HCT116 (cell line): ENCODE measurements around the gene MNT. TPM values are rescaled to one million over a fixed set of nuclear protein-coding genes. Genes with fewer than 3 reads are reported as not detected.

Source experiments
- ATAC-seq: fragments of 200-7000 bp; cut with Tn5 transposase; 2 replicates; pipeline ENCODE4 v1.9.1; 2020; ENCODE audit warnings: mild to moderate bottlenecking, moderate library complexity
- BruUV-seq: library from RNA; stranded (reverse); fragments of 400-500 nt; replicated peaks from 2 replicates; lab custom pipeline; 2021; lab: Mats Ljungman, UMichigan
- CTCF ChIA-PET: fragments of 300-600 bp; sonication (Branson Sonifier 250); formaldehyde crosslinking; loops from one replicate; lab custom pipeline; 2021; ENCODE audit warnings: antibody characterized with exemption; lab: Charles Lee
- POLR2A ChIA-PET: fragments of 300-600, 350-600 bp; sonication (Branson Sonifier 250); formaldehyde crosslinking; loops from one replicate; lab custom pipeline; 2021; ENCODE audit warnings: antibody characterized with exemption; lab: Charles Lee
- RAD21 ChIA-PET, 2 experiments: fragments of 300-600 bp; sonication (Branson Sonifier 250); formaldehyde crosslinking; loops; one replicate each; lab custom pipeline; 2023; ENCODE audit warnings: low total read pairs in 2 of 2; ENCODE audit not compliant: uncharacterized antibody in 2 of 2, unreplicated experiment in 2 of 2, low non-redundant PET in 1 of 2; lab: Charles Lee
- DNase-seq: peaks from one replicate; pipeline ENCODE4 v3.0.0-alpha.2; 2010; ENCODE audit warnings: low read depth, low spot score
- H2AFZ ChIP-seq: fragments of 200-600 bp; shearing (Covaris generic), sonication (generic); 2 replicates; pipeline ENCODE4 v1.6.1; 2017; ENCODE audit warnings: low read depth, mixed run types, mixed read lengths, antibody characterized with exemption, low read length; ENCODE audit not compliant: poor library complexity, severe bottlenecking
- H3K27ac ChIP-seq: 2 replicates; pipeline ENCODE4 v1.5.1; 2012; ENCODE audit warnings: low read depth, low read length
- H3K27me3 ChIP-seq: fragments of 200-600 bp; sonication (generic); 2 replicates; pipeline ENCODE4 v1.6.1; 2016; ENCODE audit warnings: mixed run types, low read length, mixed read lengths; ENCODE audit not compliant: insufficient read depth
- H3K36me3 ChIP-seq, 2 experiments: fragments of 200-500 bp in 1 of 2; fragments of 200-600 bp in 1 of 2; sonication (Bioruptor generic) in 1 of 2; sonication (generic) in 1 of 2; 2 replicates each; pipeline versions ENCODE4 v1.5.1 to v1.6.1; 2014 to 2016; ENCODE audit warnings: low read length in 2 of 2, inconsistent platforms in 1 of 2, mixed read lengths in 1 of 2, mixed run types in 1 of 2; ENCODE audit not compliant: insufficient read depth in 2 of 2, control insufficient read depth in 1 of 2
- H3K4me1 ChIP-seq, 2 experiments: fragments of 200-600 bp in 1 of 2; sonication (generic) in 1 of 2; 2 replicates each; pipeline versions ENCODE4 v1.5.1 to v1.6.1; 2012 to 2017; ENCODE audit warnings: low read length in 2 of 2, inconsistent platforms in 1 of 2, mild to moderate bottlenecking in 1 of 2, mixed read lengths in 1 of 2, mixed run types in 1 of 2, moderate library complexity in 1 of 2; ENCODE audit not compliant: insufficient read depth in 2 of 2, control insufficient read depth in 1 of 2
- H3K4me2 ChIP-seq: fragments of 200-600 bp; sonication (generic); 2 replicates; pipeline ENCODE4 v1.6.1; 2017; ENCODE audit warnings: mixed run types, low read length, mixed read lengths
- H3K4me3 ChIP-seq, 2 experiments: fragments of 200-600 bp in 1 of 2; sonication (generic) in 1 of 2; replicated peaks in 1 of 2; 2 replicates each; pipeline ENCODE4 v1.5.1; 2011 to 2016; ENCODE audit warnings: low read length in 2 of 2, control low read depth in 1 of 2, low read depth in 1 of 2, mild to moderate bottlenecking in 1 of 2, mixed read lengths in 1 of 2, mixed run types in 1 of 2
- H3K79me2 ChIP-seq: fragments of 200-600 bp; sonication (generic); 2 replicates; pipeline ENCODE4 v1.6.1; 2017; ENCODE audit warnings: mild to moderate bottlenecking, mixed run types, low read length, moderate library complexity, mixed read lengths; ENCODE audit not compliant: insufficient read depth
- H3K9ac ChIP-seq: fragments of 200-600 bp; sonication (generic); 2 replicates; pipeline ENCODE4 v1.6.1; 2016; ENCODE audit warnings: low read length, mixed read lengths
- H3K9me2 ChIP-seq: fragments of 200-600 bp; sonication (generic), shearing (Covaris generic); 2 replicates; pipeline ENCODE4 v1.6.1; 2017; ENCODE audit warnings: mixed run types, mild to moderate bottlenecking, moderate library complexity; ENCODE audit not compliant: insufficient read depth
- H3K9me3 ChIP-seq, 2 experiments: fragments of 200-500 bp in 1 of 2; fragments of 200-600 bp in 1 of 2; sonication (Bioruptor generic) in 1 of 2; sonication (generic) in 1 of 2; 2 replicates each; pipeline ENCODE4 v1.6.1; 2014 to 2017; ENCODE audit warnings: low read length in 2 of 2, mixed read lengths in 2 of 2, inconsistent platforms in 1 of 2, low read depth in 1 of 2, mild to moderate bottlenecking in 1 of 2, mixed run types in 1 of 2, moderate library complexity in 1 of 2; ENCODE audit not compliant: control insufficient read depth in 1 of 2, insufficient read depth in 1 of 2
- H4K20me1 ChIP-seq: fragments of 200-600 bp; sonication (generic), shearing (Covaris generic); 2 replicates; pipeline ENCODE4 v1.6.1; 2017; ENCODE audit warnings: mixed run types, mild to moderate bottlenecking, moderate library complexity; ENCODE audit not compliant: insufficient read depth
- CEBPB ChIP-seq: IDR thresholded peaks from 2 replicates; pipeline ENCODE4 v1.6.1; 2012; ENCODE audit warnings: low read depth
- ELF1 ChIP-seq: IDR thresholded peaks from 2 replicates; pipeline ENCODE4 v1.6.1; 2012; ENCODE audit warnings: low read depth, borderline replicate concordance
- EZH2 ChIP-seq: fragments of 200-600 bp; sonication (generic); IDR thresholded peaks from 2 replicates; pipeline ENCODE4 v1.6.1; 2017; ENCODE audit warnings: antibody characterized with exemption, mixed run types
- EZH2phosphoT487 ChIP-seq: fragments of 200-600 bp; IDR thresholded peaks from 2 replicates; pipeline ENCODE4 v1.6.1; 2018; ENCODE audit warnings: antibody characterized with exemption, borderline replicate concordance
- RAD21 ChIP-seq: IDR thresholded peaks from 2 replicates; pipeline ENCODE4 v1.6.1; 2012; ENCODE audit warnings: low read depth, mild to moderate bottlenecking
- SIN3A ChIP-seq: IDR thresholded peaks from 2 replicates; pipeline ENCODE4 v1.6.1; 2012; ENCODE audit warnings: low read depth
- ZFX ChIP-seq: fragments of 450-650 bp; IDR thresholded peaks from 2 replicates; pipeline ENCODE4 v1.6.1; 2017
- ZNF274 ChIP-seq: fragments of 200-500 bp; sonication (Bioruptor generic); IDR thresholded peaks from 2 replicates; pipeline ENCODE4 v1.6.1; 2014; ENCODE audit warnings: mild to moderate bottlenecking, low read depth, low read length, inconsistent platforms
- intact Hi-C: fragments of 100-400 bp; cut with micrococcal nuclease; formaldehyde crosslinking; loops from 2 replicates; pipeline ENCODE4 v1.10.0; 2022
- total RNA-seq: library from RNA; stranded (reverse); gene quantifications from one replicate; pipeline ENCODE4 v1.2.1, GENCODE V29; 2021; ENCODE audit not compliant: unreplicated experiment
- TF ChIP-seq, protein P1 (sequence below): IDR thresholded peaks from 2 replicates; pipeline ENCODE4 v1.6.1; 2012

MNT gene
- total RNA-seq, 1 experiment from 2014 or later: 37.0 TPM

DNA sequence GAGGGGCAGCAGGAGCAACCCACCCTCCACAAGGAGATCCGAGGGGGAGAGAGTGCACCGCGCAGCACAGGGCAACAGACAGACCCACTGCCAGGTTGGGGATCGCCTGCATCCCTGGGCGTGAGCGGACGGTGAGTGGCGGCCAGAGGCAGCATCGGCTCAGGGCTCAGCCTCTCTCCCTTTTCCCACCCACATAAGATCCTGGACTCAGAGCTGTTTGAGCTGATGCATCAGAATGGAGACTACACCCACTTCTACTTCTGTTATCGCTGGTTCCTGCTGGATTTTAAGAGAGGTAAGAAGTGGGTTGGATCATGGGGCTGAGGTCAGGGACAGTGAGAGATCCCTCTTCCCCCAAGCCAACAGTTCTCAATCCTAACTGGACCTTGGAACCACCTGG is 23.2 kb downstream of the MNT start:
- H3K9ac ChIP-seq: no peak overlapping the region
- H3K36me3 ChIP-seq: peaks cover 3 to 4% of the 10 kb centered on the region in 2 experiments; a peak in 3 of 4 replicates
- RAD21 ChIA-PET: no interaction called here
- no peak overlapping the region for H2AFZ ChIP-seq
- H3K79me2 ChIP-seq: no peaks in the 10 kb centered on the region
- H4K20me1 ChIP-seq: no peaks in the 10 kb centered on the region
- no peak for ATAC-seq
- no peaks in the 10 kb centered on the region for H3K9me2 ChIP-seq
- DNase-seq: no peak
- CTCF ChIA-PET: no interaction called here
- H3K9me3 ChIP-seq: no peaks in the 10 kb centered on the region
- BruUV-seq: no TSS peak
- peaks cover 0 to 3% of the 10 kb centered on the region in 2 experiments; a peak in 1 of 4 replicates for H3K4me1 ChIP-seq
- intact Hi-C loops: no loop called here
- no peak overlapping the region for H3K4me3 ChIP-seq
- no peak overlapping the region for H3K27ac ChIP-seq
- TF ChIP-seq EZH2phosphoT487 (no peak), CEBPB (no peak), EZH2 (no peak), ZFX (no peak), RAD21 (no peak), SIN3A (no peak), ZNF274 (no peak)
- TF ChIP-seq, protein P1, sequence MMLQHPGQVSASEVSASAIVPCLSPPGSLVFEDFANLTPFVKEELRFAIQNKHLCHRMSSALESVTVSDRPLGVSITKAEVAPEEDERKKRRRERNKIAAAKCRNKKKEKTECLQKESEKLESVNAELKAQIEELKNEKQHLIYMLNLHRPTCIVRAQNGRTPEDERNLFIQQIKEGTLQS: no peak
- POLR2A ChIA-PET: no interaction called here
- H3K27me3 ChIP-seq: no peaks in the 10 kb centered on the region
- H3K4me2 ChIP-seq: no peak overlapping the region

GRCh38 chr17:2376107-2376506 is 24.8 kb downstream of the MNT start:
- DNase-seq (no peak), ATAC-seq (no peak)
- H3K4me2 ChIP-seq: no peak overlapping the region
- peaks cover 3 to 4% of the 10 kb centered on the region in 2 experiments; a peak in 3 of 4 replicates for H3K36me3 ChIP-seq
- H2AFZ ChIP-seq: no peak overlapping the region
- H3K9me2 ChIP-seq: no peaks in the 10 kb centered on the region
- no peaks in the 10 kb centered on the region for H4K20me1 ChIP-seq
- no peak overlapping the region for H3K27ac ChIP-seq
- no peaks in the 10 kb centered on the region for H3K9me3 ChIP-seq
- intact Hi-C loops: no loop called here
- ChIA-PET CTCF (no interaction called here), POLR2A (no interaction called here), RAD21 (no interaction called here)
- H3K4me3 ChIP-seq: no peak overlapping the region
- no peak overlapping the region for H3K9ac ChIP-seq
- no peak for TF ChIP-seq ELF1
- no peak for TF ChIP-seq RAD21
- no peaks in the 10 kb centered on the region for H3K79me2 ChIP-seq
- no peaks in the 10 kb centered on the region for H3K4me1 ChIP-seq
- no peaks in the 10 kb centered on the region for H3K27me3 ChIP-seq
- no TSS peak for BruUV-seq
